MM.1S (cell line): Measurements from ENCODE around the gene LCAT.

Experiments used
- DNase-seq: peaks from one replicate; pipeline ENCODE4 v3.0.0-alpha.2; 2015
- H2AFZ ChIP-seq: fragments of 300-600 bp; sonication (generic); 2 replicates; pipeline ENCODE4 v1.6.0; 2016; ENCODE audit warnings: antibody characterized with exemption, low read length
- H3F3A ChIP-seq: fragments of 300-600 bp; sonication (generic); 2 replicates; pipeline ENCODE4 v1.6.1; 2016; ENCODE audit warnings: mild to moderate bottlenecking, antibody characterized with exemption, low read length, moderate library complexity, mixed read lengths; ENCODE audit not compliant: insufficient read depth
- H3K27ac ChIP-seq: fragments of 300-600 bp; sonication (generic); 2 replicates; pipeline ENCODE4 v1.5.1; 2016; ENCODE audit warnings: mild to moderate bottlenecking, low read length
- H3K27me3 ChIP-seq: fragments of 300-600 bp; sonication (generic); replicated peaks from 2 replicates; pipeline ENCODE4 v1.6.0; 2016; ENCODE audit warnings: low read length; ENCODE audit not compliant: insufficient read depth
- H3K36me3 ChIP-seq: fragments of 300-600 bp; sonication (generic); replicated peaks from 2 replicates; pipeline ENCODE4 v1.6.1; 2016; ENCODE audit warnings: mild to moderate bottlenecking, low read length, mixed read lengths; ENCODE audit not compliant: insufficient read depth
- H3K4me1 ChIP-seq: fragments of 300-600 bp; sonication (generic); 2 replicates; pipeline ENCODE4 v1.6.1; 2016; ENCODE audit warnings: low read length, mixed read lengths
- H3K4me2 ChIP-seq: fragments of 300-600 bp; sonication (generic); 2 replicates; pipeline ENCODE4 v1.6.0; 2016; ENCODE audit warnings: low read depth, low read length
- H3K4me3 ChIP-seq: fragments of 300-600 bp; sonication (generic); 2 replicates; pipeline ENCODE4 v1.5.1; 2016; ENCODE audit warnings: low read length, mixed read lengths
- H3K79me2 ChIP-seq: fragments of 300-600 bp; sonication (generic); 2 replicates; pipeline ENCODE4 v1.6.1; 2016; ENCODE audit warnings: mixed run types, low read length, mixed read lengths
- H3K9ac ChIP-seq: fragments of 300-600 bp; sonication (generic); 2 replicates; pipeline ENCODE4 v1.6.1; 2016; ENCODE audit warnings: low read length, mixed read lengths
- H3K9me2 ChIP-seq: fragments of 300-600 bp; sonication (generic); replicated peaks from 2 replicates; pipeline ENCODE4 v1.6.1; 2016; ENCODE audit warnings: mild to moderate bottlenecking, low read length, mixed read lengths; ENCODE audit not compliant: insufficient read depth
- H3K9me3 ChIP-seq: fragments of 300-600 bp; sonication (generic); replicated peaks from 2 replicates; pipeline ENCODE4 v1.6.1; 2016; ENCODE audit warnings: mild to moderate bottlenecking, low read length, mixed read lengths; ENCODE audit not compliant: insufficient read depth
- H4K20me1 ChIP-seq: fragments of 300-600 bp; sonication (generic); 2 replicates; pipeline ENCODE4 v1.6.1; 2016; ENCODE audit warnings: mild to moderate bottlenecking, low read length, moderate library complexity, mixed read lengths; ENCODE audit not compliant: insufficient read depth
- EZH2 ChIP-seq: fragments of 300-600 bp; sonication (generic); optimal IDR thresholded peaks from 2 replicates; pipeline ENCODE3; 2017; ENCODE audit warnings: low read depth, mild to moderate bottlenecking, antibody characterized with exemption, low read length, mixed read lengths
- EZH2phosphoT487 ChIP-seq: fragments of 300-600 bp; sonication (generic); IDR thresholded peaks from 2 replicates; pipeline ENCODE4 v1.6.1; 2018; ENCODE audit warnings: antibody characterized with exemption, low read length
- TF ChIP-seq, protein P1 (sequence below): fragments of 300-600 bp; sonication (generic); IDR thresholded peaks from 2 replicates; pipeline ENCODE4 v1.5.1; 2016; ENCODE audit warnings: antibody characterized with exemption, low read length, mixed read lengths

Gene LCAT

DNA sequence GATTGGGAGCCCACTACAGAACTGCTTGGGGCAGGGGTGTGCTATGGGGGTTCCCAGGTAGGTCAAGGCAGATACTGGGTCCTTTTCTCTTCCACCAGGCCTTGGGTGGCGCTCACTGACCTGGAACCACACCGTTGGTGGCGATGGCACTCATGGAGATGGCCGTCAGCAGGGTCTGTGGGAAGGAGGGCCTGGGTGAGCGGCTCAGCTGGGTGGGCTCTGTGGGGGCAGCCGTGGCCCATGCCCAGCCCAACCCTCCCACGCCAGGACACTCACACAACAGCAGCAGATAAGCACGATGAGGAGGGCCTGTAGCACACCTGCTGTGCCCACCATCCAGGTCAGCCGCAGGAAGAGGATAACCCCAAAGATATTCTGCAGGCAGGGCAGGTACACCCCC lies 13.7 kb upstream of the LCAT start:
- H3K4me3 ChIP-seq: no peak overlapping the region
- H3K27ac ChIP-seq: no peak overlapping the region
- no peaks in the 10 kb centered on the region for H3K9me2 ChIP-seq
- H3F3A ChIP-seq: no peaks in the 10 kb centered on the region
- no peak overlapping the region for H3K4me2 ChIP-seq
- no peaks in the 10 kb centered on the region for H3K27me3 ChIP-seq
- no peaks in the 10 kb centered on the region for H3K4me1 ChIP-seq
- no peak for DNase-seq
- H3K9ac ChIP-seq: no peak overlapping the region
- no peaks in the 10 kb centered on the region for H3K79me2 ChIP-seq
- no peaks in the 10 kb centered on the region for H3K36me3 ChIP-seq
- TF ChIP-seq EZH2phosphoT487 (no peak), EZH2 (no peak)
- TF ChIP-seq, protein P1, sequence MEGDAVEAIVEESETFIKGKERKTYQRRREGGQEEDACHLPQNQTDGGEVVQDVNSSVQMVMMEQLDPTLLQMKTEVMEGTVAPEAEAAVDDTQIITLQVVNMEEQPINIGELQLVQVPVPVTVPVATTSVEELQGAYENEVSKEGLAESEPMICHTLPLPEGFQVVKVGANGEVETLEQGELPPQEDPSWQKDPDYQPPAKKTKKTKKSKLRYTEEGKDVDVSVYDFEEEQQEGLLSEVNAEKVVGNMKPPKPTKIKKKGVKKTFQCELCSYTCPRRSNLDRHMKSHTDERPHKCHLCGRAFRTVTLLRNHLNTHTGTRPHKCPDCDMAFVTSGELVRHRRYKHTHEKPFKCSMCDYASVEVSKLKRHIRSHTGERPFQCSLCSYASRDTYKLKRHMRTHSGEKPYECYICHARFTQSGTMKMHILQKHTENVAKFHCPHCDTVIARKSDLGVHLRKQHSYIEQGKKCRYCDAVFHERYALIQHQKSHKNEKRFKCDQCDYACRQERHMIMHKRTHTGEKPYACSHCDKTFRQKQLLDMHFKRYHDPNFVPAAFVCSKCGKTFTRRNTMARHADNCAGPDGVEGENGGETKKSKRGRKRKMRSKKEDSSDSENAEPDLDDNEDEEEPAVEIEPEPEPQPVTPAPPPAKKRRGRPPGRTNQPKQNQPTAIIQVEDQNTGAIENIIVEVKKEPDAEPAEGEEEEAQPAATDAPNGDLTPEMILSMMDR: no peak
- H2AFZ ChIP-seq: no peak overlapping the region
- H4K20me1 ChIP-seq: no peaks in the 10 kb centered on the region
- H3K9me3 ChIP-seq: no peaks in the 10 kb centered on the region

DNA sequence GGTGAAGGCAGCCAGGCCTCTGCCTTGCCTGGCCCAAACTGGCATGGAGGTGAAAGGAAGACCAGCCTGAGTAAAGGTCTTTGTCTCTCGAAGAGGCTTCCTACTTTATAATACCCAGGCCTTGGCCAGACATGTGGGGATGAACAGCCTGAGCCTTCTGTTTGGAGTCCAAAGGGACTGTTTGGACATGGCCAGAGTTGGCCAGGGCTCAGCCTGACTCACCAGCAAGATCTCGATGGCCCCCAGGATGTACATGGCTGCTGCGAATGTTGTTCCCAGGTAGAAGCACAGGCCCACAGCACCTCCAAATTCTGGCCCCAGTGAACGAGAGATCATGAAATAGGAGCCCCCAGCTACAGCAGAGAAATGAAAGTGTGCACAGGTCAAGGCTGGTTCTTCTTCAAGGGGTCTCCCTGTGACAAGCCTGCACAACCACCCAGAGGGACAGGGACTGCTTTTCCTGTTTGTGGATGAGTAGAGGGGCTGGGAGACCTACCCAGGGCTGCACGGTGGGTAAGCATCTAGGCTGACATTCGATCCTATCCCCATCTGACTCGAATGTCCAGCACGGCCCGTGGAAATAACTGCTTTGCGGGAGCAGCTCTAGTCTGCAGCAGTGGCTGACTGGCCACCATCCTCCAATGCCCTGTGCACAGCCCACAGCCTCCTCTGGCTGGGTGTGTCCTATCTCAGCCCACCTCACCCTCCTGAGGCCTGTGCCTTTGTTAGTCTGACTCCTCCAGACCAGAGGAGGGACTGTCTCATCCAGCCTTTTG lies 10.7 kb upstream of the LCAT start:
- Histone ChIP-seq H3K4me2 (no peak overlapping the region), H3K9ac (no peak overlapping the region), H3K4me1 (no peaks in the 10 kb centered on the region), H3K79me2 (no peaks in the 10 kb centered on the region), H3F3A (no peaks in the 10 kb centered on the region), H3K27me3 (no peaks in the 10 kb centered on the region), H4K20me1 (no peaks in the 10 kb centered on the region), H3K36me3 (no peaks in the 10 kb centered on the region), H3K9me3 (no peaks in the 10 kb centered on the region), H2AFZ (no peak overlapping the region), H3K27ac (no peak overlapping the region), H3K4me3 (no peak overlapping the region), H3K9me2 (no peaks in the 10 kb centered on the region)
- no peak for DNase-seq
- TF ChIP-seq EZH2phosphoT487: no peak
- no peak for TF ChIP-seq EZH2
- TF ChIP-seq, protein P1: no peak

DNA sequence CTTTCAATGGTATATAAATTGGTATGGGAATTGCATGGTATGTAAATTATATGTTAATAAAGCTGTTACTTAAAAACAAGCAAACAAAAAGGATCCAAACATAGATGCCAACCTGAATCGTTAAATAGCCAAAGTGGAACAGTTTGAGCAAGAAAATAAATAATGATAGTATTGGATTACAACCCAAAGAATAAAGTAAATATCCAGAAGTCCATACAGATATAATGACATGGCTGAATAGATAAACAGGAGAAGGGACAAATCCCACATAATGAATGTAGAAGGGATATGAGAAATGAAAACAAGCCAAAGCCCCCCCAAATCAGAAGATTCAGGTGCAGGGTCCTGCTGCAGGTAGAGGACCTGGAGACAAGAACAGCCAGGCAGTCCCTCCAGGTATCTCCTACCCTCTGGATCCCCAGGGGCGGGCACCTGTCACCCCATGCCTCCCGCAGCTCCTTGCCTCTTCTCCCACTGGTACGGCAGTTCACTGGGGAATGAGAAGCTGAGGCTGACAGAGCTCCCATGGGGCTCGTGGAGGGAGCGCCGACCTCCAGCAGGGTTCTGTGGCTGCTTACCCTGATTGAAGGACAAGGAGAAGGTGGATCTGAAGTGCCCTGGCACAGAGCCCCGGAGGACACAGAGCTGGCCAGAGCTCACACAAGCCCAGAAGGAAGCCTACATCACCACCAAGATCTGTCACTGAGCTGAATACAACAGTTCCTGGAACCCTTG lies 9.9 kb upstream of the LCAT start:
- Histone ChIP-seq H3K36me3 (no peaks in the 10 kb centered on the region), H2AFZ (no peak overlapping the region), H3K27me3 (no peaks in the 10 kb centered on the region), H3K4me3 (no peak overlapping the region), H3K4me2 (no peak overlapping the region), H3K9me3 (no peaks in the 10 kb centered on the region), H4K20me1 (no peaks in the 10 kb centered on the region), H3K4me1 (no peaks in the 10 kb centered on the region), H3K79me2 (no peaks in the 10 kb centered on the region), H3K9me2 (no peaks in the 10 kb centered on the region), H3K9ac (no peak overlapping the region), H3K27ac (no peak overlapping the region), H3F3A (no peaks in the 10 kb centered on the region)
- DNase-seq: no peak
- no peak for TF ChIP-seq EZH2phosphoT487
- TF ChIP-seq, protein P1: no peak
- TF ChIP-seq EZH2: no peak
